Activated T-cell treated with anti-CD3 and anti-CD28 coated beads, Interleukin-2, amount 50 U/mL, for 4 hours (primary cell): ENCODE results near the gene ANKRD33B. TPM values are rescaled to one million over a fixed set of nuclear protein-coding genes. Genes with fewer than 3 reads are reported as not detected.

Experiments used
- total RNA-seq, 3 donors: library from RNA; stranded (reverse); gene quantifications; one replicate each; pipeline ENCODE4 v1.2.1, GENCODE V29; 2021

Gene ANKRD33B
- total RNA-seq, 3 donors from 2014 or later, result 7.7 to 20.2 (median 9.7) TPM

Other genes with a start within 250 kb of the ANKRD33B start
- gene MARCHF6, start 210.4 kb upstream of the ANKRD33B start, total RNA-seq, result 100 to 1,000 TPM in 1 of 3 donors, 10 to 100 TPM in 2; 94.5 to 110 (median 96.7) TPM
- under 1 TPM in 1 of 3 donors, not detected in 2; 0.18 TPM for gene ROPN1L, start 122.2 kb upstream of the ANKRD33B start, total RNA-seq
- gene DAP, start 197.2 kb downstream of the ANKRD33B start, total RNA-seq, result 10 to 100 TPM; 40.2 to 46.1 (median 42.7) TPM